Measurements from ENCODE around the gene BICDL1.
A peak's percentile ranks its signal among the peaks of the same experiment; 100 is the strongest.

Gene BICDL1

GRCh38 chr12:120101182-120101581 is 112.1 kb downstream of the BICDL1 start:
- DNase-seq (ENCODE audit: low read depth in 2 of 2) = no peak

- DNase-seq (ENCODE audit: low read depth in 2 of 2) = no peak
Measured at GRCh38 chr12:120101617-120102016, 112.6 kb downstream of the BICDL1 start.

GRCh38 chr12:120102189-120103043 is 113.4 kb downstream of the BICDL1 start:
- no peak for DNase-seq (ENCODE audit: low read depth in 2 of 2)

GRCh38 chr12:120103044-120103338 is 114.0 kb downstream of the BICDL1 start:
- no peak for DNase-seq (ENCODE audit: low read depth in 2 of 2)

- DNase-seq (ENCODE audit: low read depth in 2 of 2) = no peak
Measured at GRCh38 chr12:120103371-120103770, 114.3 kb downstream of the BICDL1 start.

- no peak for DNase-seq (ENCODE audit: low read depth in 2 of 2)
Measured at GRCh38 chr12:120106151-120106550, 117.1 kb downstream of the BICDL1 start.

- DNase-seq (ENCODE audit: low read depth in 2 of 2) = no peak
Measured at GRCh38 chr12:120109570-120110267, 120.7 kb downstream of the BICDL1 start.

- DNase-seq (ENCODE audit: low read depth in 2 of 2) = peak in 1 of 2 experiments; percentile 29
Measured at GRCh38 chr12:120110550-120111501, 121.8 kb downstream of the BICDL1 start.

- DNase-seq (ENCODE audit: low read depth in 2 of 2) = no peak
Measured at GRCh38 chr12:120115066-120115465, 126.0 kb downstream of the BICDL1 start.

GRCh38 chr12:120115692-120116440 is 126.8 kb downstream of the BICDL1 start:
- DNase-seq (ENCODE audit: low read depth in 2 of 2) = peak in 1 of 2 experiments; percentile 28

- DNase-seq (ENCODE audit: low read depth in 2 of 2) = no peak
Measured at GRCh38 chr12:120116441-120116791, 127.4 kb downstream of the BICDL1 start, which contains the start of gene RAB35. TSS of gene RAB35 (minus strand) at chr12:120116753. CDS start at chr12:120116650, 103 bp downstream.

GRCh38 chr12:120116792-120117651 is 128.0 kb downstream of the BICDL1 start:
- peak; percentile 95 to 96 for DNase-seq (ENCODE audit: low read depth in 2 of 2)

GRCh38 chr12:120117961-120118320 is 128.9 kb downstream of the BICDL1 start:
- DNase-seq (ENCODE audit: low read depth in 2 of 2) = no peak

GRCh38 chr12:120118321-120119061 is 129.5 kb downstream of the BICDL1 start:
- no peak for DNase-seq (ENCODE audit: low read depth in 2 of 2)

- peak in 1 of 2 experiments; percentile 31 for DNase-seq (ENCODE audit: low read depth in 2 of 2)
Measured at GRCh38 chr12:120119271-120119973, 130.4 kb downstream of the BICDL1 start.

GRCh38 chr12:120121343-120121742 is 132.3 kb downstream of the BICDL1 start:
- no peak for DNase-seq (ENCODE audit: low read depth in 2 of 2)

- no peak for DNase-seq (ENCODE audit: low read depth in 2 of 2)
Measured at GRCh38 chr12:120121766-120122293, 132.8 kb downstream of the BICDL1 start.

GRCh38 chr12:120125029-120125428 is 136.0 kb downstream of the BICDL1 start:
- DNase-seq (ENCODE audit: low read depth in 2 of 2) = no peak

Data from stimulated activated CD4-positive, alpha-beta T cell treated with anti-CD3 and anti-CD28 coated beads, Interleukin-12 subunit alpha, Interleukin-12 subunit beta, amount 100 ng/mL, for 24 hours (primary cell).